ENCODE results near the gene CRB1. TPM values are rescaled to one million over a fixed set of nuclear protein-coding genes. Genes with fewer than 3 reads are reported as not detected.

CRB1 gene
- total and polyA plus RNA-seq, 9 of the 15 experiments (the other 6 are each of a cell fraction or from before 2014, with no cell fraction given) = 0.04 to 0.10 TPM; not detected in 7

DNA sequence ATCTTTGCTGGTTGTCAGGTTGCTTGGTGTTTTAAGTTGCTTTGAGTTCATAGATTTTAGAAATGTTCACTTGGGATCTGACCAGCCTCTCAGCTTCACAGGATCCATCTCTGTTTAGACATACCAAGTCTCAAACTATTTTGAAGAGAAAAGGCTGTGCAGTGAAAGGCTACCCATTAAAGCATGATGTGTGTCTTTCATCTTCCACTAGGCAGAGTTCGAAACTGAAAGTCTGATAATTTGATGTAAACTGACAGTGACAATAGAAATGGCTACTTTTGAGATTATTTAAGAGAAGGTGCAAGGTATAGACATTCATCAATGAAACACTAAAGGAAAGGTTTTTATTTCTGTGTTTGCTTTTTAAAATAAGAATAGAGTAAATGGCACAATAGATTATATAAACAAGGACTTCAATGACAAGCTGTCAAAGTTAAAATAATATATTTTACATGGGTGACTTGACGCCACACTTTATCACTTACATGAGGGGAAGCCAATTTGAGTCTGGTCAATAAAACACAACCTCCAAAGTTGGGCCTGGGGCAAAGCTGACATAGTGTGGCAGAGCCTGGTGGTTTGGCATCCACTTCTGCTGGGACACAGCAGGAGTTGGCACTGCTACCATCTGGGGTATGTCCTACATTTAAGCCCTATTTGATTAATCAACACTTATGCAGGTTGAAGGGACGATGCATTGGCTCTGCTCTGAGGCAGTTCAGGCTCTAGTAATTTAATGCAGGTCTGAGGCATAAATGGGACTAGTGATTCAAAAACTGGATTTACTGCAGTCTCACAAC lies 197.7 kb downstream of the CRB1 start (continued):
- no peak for TF ChIP-seq KDM4B (IDR thresholded peaks at IDR 0.05; ENCODE audit: borderline replicate concordance in 2 of 2, low read depth in 1 of 2)
- TF ChIP-seq ZNF134 (CRISPR knock-in tag; conservative IDR thresholded peaks at IDR 0.05) = no peak
- no peak for TF ChIP-seq KLF1 (tag; IDR thresholded peaks at IDR 0.05)
- TF ChIP-seq RBBP5 (IDR thresholded peaks at IDR 0.05; ENCODE audit: borderline replicate concordance, insufficient read depth, low read length, poor library complexity, severe bottlenecking) = no peak
- TF ChIP-seq, protein P1, sequence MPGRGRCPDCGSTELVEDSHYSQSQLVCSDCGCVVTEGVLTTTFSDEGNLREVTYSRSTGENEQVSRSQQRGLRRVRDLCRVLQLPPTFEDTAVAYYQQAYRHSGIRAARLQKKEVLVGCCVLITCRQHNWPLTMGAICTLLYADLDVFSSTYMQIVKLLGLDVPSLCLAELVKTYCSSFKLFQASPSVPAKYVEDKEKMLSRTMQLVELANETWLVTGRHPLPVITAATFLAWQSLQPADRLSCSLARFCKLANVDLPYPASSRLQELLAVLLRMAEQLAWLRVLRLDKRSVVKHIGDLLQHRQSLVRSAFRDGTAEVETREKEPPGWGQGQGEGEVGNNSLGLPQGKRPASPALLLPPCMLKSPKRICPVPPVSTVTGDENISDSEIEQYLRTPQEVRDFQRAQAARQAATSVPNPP (IDR thresholded peaks at IDR 0.05; ENCODE audit: borderline replicate concordance, insufficient read depth, insufficient read length) = no peak
- TF ChIP-seq ZKSCAN1 (IDR thresholded peaks at IDR 0.05; ENCODE audit: low read depth, low read length) = no peak
- TF ChIP-seq NUFIP1 (IDR thresholded peaks at IDR 0.05; ENCODE audit: partially characterized antibody) = no peak
- TF ChIP-seq, protein P2, sequence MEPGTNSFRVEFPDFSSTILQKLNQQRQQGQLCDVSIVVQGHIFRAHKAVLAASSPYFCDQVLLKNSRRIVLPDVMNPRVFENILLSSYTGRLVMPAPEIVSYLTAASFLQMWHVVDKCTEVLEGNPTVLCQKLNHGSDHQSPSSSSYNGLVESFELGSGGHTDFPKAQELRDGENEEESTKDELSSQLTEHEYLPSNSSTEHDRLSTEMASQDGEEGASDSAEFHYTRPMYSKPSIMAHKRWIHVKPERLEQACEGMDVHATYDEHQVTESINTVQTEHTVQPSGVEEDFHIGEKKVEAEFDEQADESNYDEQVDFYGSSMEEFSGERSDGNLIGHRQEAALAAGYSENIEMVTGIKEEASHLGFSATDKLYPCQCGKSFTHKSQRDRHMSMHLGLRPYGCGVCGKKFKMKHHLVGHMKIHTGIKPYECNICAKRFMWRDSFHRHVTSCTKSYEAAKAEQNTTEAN (CRISPR knock-in tag; IDR thresholded peaks at IDR 0.05) = no peak
